ENCODE results near the gene HACL1. TPM values are rescaled to one million over a fixed set of nuclear protein-coding genes. Genes with fewer than 3 reads are reported as not detected.
"Not testable (repeated sequence)": the region's sequence is repeated elsewhere in the genome, so short reads cannot be mapped to it uniquely, and the experiment has no call there.

HACL1 gene
- total RNA-seq, 1 donor, result 32.4 TPM

DNA sequence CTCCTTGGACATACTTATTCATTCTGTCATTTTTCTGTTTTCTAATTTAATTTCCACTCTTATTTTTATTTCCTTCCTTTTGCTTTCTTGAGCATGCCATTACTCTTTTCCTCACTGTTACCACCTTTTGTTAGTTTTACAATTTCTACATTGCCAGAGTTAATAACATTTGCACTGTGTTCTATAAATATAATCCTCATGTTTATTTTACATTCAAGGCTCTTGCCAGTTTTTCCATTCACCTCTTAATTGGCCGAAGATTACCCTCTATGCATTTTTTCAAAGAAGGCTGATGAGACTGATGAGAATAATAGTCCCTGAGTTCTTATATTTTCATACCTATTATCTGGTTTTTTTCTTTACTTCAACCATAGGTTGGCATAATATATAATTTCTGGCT, 10.6 kb upstream of the HACL1 start:
- no peak for DNase-seq (ENCODE audit: low read depth)
- no peak for TF ChIP-seq CTCF (IDR thresholded peaks at IDR 0.05; ENCODE audit: insufficient read depth, low read length)
- H3K4me3 ChIP-seq (ENCODE audit: low read depth, low read length), result no peak overlapping the region

GRCh38 chr3:15611018-15611417, 9.6 kb upstream of the HACL1 start:
- DNase-seq (ENCODE audit: low read depth), result no peak
- TF ChIP-seq CTCF (IDR thresholded peaks at IDR 0.05; ENCODE audit: insufficient read depth, low read length), result no peak

GRCh38 chr3:15610082-15610759, 8.9 kb upstream of the HACL1 start:
- peak; percentile 74 for DNase-seq (ENCODE audit: low read depth)
- TF ChIP-seq CTCF (IDR thresholded peaks at IDR 0.05; ENCODE audit: insufficient read depth, low read length), result no peak
- no peak overlapping the region for H3K4me3 ChIP-seq (ENCODE audit: low read depth, low read length)

More at GRCh38 chr3:15611018-15611417, 9.6 kb upstream of the HACL1 start:
- H3K4me3 ChIP-seq (ENCODE audit: low read depth, low read length), result no peak overlapping the region

DNA sequence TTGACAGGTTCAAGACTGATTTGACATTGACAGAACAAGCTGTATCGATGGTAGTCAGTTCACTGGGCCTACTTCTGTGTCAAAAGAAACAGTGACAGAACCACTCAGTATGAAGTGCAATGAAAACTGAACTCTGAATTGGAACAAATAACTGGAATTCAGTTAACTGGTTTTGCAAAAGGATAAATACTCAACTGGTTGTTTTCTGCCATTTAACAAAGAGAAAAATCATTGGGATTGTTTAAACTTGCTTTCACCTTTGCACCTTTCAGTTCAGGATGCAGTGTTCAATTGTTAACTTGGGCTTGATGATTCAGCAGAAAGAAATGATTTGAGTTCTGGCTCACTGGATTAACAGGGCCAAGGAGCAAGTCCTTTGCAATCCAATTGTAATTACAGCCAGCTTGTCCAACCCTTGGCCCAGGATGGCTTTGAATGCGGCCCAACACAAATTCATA, 5.1 kb upstream of the HACL1 start:
- DNase-seq (ENCODE audit: low read depth), result peak; percentile 73
- no peak overlapping the region for H3K4me3 ChIP-seq (ENCODE audit: low read depth, low read length)

GRCh38 chr3:15604584-15604983, 3.2 kb upstream of the HACL1 start:
- DNase-seq (ENCODE audit: low read depth); H3K4me3 ChIP-seq (ENCODE audit: low read depth, low read length): not testable (repeated sequence)

More for the DNA sequence above, 5.1 kb upstream of the HACL1 start:
- TF ChIP-seq CTCF (IDR thresholded peaks at IDR 0.05; ENCODE audit: insufficient read depth, low read length), result no peak

DNA sequence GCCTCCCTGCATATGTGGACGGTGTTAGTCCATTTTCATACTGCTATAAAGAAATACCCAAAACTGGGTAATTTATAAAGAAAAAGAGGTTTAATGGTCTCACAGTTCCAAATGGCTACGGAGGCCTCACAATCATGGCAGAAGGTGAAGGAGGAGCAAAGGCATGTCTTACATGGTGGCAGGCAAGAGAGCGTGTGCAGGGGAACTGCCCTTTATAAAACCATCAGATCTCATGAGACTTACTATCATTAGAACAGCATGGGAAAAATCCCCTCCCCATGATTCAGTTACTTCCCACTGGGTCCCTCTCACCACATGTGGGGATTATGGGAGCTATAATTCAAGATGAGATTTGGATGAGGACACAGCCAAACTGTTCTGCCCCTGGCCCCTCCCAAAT, 1.4 kb upstream of the HACL1 start:
- DNase-seq (ENCODE audit: low read depth); H3K4me3 ChIP-seq (ENCODE audit: low read depth, low read length): not testable (repeated sequence)

- TF ChIP-seq CTCF (IDR thresholded peaks at IDR 0.05; ENCODE audit: insufficient read depth, low read length), result no peak
- no peak for DNase-seq (ENCODE audit: low read depth)
- H3K4me3 ChIP-seq (ENCODE audit: low read depth, low read length), result peak overlapping the region; percentile 100
Observed at GRCh38 chr3:15602146-15602536, 772 bp upstream of the HACL1 start.

DNA sequence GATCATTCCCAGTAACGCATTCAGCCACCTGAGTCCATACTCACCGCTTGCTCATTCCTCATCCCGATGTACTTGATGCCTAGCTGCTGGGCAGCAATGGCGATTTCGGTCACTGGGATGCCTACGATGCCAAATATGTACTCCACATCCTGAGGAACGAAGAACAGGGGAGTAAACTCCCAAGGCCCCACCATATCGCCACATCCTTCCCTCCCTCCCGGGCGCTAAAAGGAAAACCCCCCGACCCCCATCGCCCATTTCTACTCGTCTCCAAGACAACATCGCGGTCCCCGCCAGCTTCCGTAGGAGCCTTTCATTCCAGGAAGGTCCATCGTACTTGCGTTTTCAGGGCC, 347 bp downstream of the HACL1 start:
- DNase-seq (ENCODE audit: low read depth), result no peak
- TF ChIP-seq CTCF (IDR thresholded peaks at IDR 0.05; ENCODE audit: insufficient read depth, low read length), result no peak

More for the DNA sequence above, 347 bp downstream of the HACL1 start:
- H3K4me3 ChIP-seq (ENCODE audit: low read depth, low read length), result peak overlapping the region; percentile 100
